HepG2 (cell line): Measurements from ENCODE around the gene CHRD.

Experiments used
- CTCF ChIP-seq: sonication (generic); formaldehyde crosslinking; IDR thresholded peaks from 2 replicates; pipeline ENCODE4 v1.5.0; 2020; ENCODE audit warnings: mild to moderate bottlenecking, missing genetic modification reagents, moderate library complexity
- ELF4 ChIP-seq: sonication (generic); formaldehyde crosslinking; IDR thresholded peaks from 2 replicates; pipeline ENCODE4 v1.5.0; 2020; ENCODE audit warnings: missing genetic modification reagents, mild to moderate bottlenecking, moderate library complexity, borderline replicate concordance
- ESRRA ChIP-seq: sonication (generic); formaldehyde crosslinking; IDR thresholded peaks from 2 replicates; pipeline ENCODE4 v1.5.1; 2020; ENCODE audit warnings: mild to moderate bottlenecking, low read depth, missing genetic modification reagents
- FOXK1 ChIP-seq: sonication (generic); formaldehyde crosslinking; IDR thresholded peaks from 2 replicates; pipeline ENCODE4 v1.4.0; 2020; ENCODE audit warnings: low read depth, missing genetic modification reagents, borderline replicate concordance
- HNRNPUL1 ChIP-seq: fragments of 200-400 bp; formaldehyde crosslinking; IDR thresholded peaks from 2 replicates; pipeline ENCODE4 v1.6.1; 2017; ENCODE audit warnings: low read depth, mild to moderate bottlenecking, low read length, moderate library complexity
- RAD21 ChIP-seq: fragments of 450-650 bp; formaldehyde crosslinking; IDR thresholded peaks from 2 replicates; pipeline ENCODE4 v1.5.0; 2020; ENCODE audit warnings: mild to moderate bottlenecking
- TF ChIP-seq, protein P1 (sequence below): sonication (generic); formaldehyde crosslinking; IDR thresholded peaks from 2 replicates; pipeline ENCODE4 v1.5.0; 2020; ENCODE audit warnings: mild to moderate bottlenecking, missing genetic modification reagents

- TF ChIP-seq RAD21 (CRISPR knock-in tag) (no peak), FOXK1 (CRISPR knock-in tag) (no peak), ELF4 (no peak), ESRRA (CRISPR knock-in tag) (no peak), CTCF (no peak), HNRNPUL1 (no peak)
- TF ChIP-seq, protein P1, sequence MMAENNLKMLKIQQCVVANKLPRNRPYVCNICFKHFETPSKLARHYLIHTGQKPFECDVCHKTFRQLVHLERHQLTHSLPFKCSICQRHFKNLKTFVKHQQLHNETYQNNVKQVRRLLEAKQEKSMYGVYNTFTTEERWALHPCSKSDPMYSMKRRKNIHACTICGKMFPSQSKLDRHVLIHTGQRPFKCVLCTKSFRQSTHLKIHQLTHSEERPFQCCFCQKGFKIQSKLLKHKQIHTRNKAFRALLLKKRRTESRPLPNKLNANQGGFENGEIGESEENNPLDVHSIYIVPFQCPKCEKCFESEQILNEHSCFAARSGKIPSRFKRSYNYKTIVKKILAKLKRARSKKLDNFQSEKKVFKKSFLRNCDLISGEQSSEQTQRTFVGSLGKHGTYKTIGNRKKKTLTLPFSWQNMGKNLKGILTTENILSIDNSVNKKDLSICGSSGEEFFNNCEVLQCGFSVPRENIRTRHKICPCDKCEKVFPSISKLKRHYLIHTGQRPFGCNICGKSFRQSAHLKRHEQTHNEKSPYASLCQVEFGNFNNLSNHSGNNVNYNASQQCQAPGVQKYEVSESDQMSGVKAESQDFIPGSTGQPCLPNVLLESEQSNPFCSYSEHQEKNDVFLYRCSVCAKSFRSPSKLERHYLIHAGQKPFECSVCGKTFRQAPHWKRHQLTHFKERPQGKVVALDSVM (CRISPR knock-in tag), result no peak
These were observed 20.2 kb upstream of the CHRD start for GRCh38 chr3:184359610-184360009.
